ENCODE results near the gene OGFRL1.

OGFRL1 gene

DNA sequence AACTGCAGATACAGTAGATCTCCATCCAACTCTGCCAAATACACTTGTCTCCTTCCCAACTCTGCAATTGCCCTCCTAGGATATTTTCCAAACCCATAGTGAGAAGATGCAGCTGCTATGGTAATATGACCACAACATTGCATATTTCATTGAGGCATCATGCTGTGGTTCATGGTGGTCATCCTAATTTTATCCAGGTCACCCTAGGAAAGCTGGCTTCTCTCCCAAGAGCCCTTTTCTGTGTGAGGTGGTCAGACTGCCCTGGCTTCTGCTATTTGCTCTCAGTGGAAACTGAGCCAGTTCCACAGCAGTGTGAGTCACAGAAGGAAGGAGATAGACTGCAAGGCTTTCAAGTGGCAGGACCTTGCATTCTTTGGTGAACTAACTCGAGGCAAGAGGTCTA, 5.5 kb downstream of the OGFRL1 start:
- Histone ChIP-seq H3K4me3 (no peak overlapping the region), H3K27ac (peak overlapping the region in 1 of 2 donors; percentile 62)
- TF ChIP-seq, protein P1, sequence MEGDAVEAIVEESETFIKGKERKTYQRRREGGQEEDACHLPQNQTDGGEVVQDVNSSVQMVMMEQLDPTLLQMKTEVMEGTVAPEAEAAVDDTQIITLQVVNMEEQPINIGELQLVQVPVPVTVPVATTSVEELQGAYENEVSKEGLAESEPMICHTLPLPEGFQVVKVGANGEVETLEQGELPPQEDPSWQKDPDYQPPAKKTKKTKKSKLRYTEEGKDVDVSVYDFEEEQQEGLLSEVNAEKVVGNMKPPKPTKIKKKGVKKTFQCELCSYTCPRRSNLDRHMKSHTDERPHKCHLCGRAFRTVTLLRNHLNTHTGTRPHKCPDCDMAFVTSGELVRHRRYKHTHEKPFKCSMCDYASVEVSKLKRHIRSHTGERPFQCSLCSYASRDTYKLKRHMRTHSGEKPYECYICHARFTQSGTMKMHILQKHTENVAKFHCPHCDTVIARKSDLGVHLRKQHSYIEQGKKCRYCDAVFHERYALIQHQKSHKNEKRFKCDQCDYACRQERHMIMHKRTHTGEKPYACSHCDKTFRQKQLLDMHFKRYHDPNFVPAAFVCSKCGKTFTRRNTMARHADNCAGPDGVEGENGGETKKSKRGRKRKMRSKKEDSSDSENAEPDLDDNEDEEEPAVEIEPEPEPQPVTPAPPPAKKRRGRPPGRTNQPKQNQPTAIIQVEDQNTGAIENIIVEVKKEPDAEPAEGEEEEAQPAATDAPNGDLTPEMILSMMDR (IDR thresholded peaks at IDR 0.05) = no peak
- peak; percentile 76 for DNase-seq (ENCODE audit: low spot score)

DNA sequence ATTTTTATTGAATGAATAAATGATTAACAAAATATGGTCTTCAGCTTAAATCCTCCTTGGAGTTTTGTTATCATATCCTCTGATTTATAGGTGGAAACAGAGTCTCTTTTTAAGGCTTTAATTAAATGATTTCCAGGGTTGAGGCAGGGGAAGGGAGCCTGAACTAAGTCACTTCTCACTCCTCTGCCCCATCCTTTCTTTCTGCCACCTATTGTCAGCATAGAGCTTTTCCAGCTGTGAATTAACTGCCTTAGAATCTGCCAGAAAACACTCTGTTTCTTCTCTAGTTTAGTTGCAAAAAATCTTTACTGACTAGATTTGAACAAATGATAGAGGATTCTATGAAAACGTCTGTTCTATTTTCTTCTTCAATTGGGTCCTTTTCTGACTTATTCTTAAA, 9.8 kb downstream of the OGFRL1 start:
- Histone ChIP-seq H3K27ac (no peak overlapping the region), H3K4me3 (no peak overlapping the region)
- no peak for DNase-seq (ENCODE audit: low spot score)
- TF ChIP-seq, protein P1 (IDR thresholded peaks at IDR 0.05) = no peak

DNA sequence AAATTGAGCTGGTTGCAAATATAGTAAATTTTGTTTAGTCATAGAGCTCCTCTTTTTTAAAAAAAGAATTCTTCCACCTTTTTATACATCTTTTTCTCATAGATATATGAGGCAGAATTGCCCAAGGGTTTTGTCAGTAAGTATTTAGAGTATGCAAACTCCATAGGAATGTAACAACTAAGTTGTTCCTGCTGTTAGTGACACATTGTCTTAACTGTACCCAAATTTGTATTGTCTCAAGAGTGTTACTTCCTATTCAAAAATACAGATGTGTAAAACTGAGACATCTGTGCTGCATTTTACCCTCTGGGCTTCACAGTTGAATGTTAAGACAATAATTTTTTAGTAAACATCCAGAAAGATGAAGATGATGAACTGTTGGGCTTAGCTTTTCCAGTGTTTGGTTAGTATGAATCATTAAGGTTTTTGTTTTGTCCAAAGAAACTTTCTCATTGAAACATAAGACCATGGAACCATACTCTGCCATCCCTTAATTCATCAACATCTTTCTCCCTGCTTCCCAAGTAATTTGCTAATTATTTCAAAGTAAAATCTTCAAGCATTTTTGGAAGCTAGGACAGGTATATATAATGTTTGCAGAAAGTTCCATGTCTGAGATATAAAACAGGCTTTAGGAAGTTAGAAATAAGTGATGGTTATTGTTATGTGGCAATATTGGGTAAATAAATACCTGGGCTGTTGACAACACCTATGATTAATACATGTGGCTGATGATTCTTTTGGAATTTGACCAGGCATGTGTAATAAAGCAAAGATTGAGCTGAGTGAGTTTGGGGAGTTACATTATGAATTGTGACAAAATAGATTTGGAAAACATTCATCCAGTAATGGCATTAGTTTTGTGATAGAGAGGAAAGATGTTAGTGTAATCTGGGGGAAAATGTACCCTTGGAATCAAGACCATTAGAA, 11.2 kb downstream of the OGFRL1 start:
- no peak for DNase-seq (ENCODE audit: low spot score)
- TF ChIP-seq, protein P1 (IDR thresholded peaks at IDR 0.05) = no peak
- no peak overlapping the region for H3K4me3 ChIP-seq
- H3K27ac ChIP-seq = no peak overlapping the region

DNA sequence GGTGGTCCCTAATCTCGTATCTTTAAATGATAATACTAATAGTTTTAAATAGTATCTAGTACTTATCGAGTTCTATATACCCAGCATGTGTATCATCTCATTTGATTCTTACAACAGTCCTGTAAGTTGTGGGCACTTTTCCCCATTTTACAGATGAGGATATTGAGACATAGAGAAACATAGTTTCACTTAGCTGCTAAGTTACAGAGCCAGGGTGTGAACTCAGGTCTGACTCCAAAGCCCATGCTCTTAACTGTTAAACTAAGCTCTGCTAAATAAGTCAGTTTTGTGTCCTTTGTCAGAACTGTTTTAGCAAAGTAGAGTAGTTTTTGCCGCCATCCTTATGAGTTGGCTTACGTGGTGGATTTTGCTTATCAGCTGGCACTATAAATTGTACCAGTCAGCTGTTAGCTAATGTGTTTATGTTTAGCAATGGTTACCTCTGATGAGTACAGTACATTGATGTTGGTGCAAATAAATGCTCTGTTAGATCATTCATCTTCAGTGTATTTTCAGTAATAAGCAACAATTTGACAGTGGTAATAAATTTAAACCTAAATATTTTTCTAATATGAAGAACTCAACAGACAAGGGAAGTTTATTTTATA, 12.1 kb downstream of the OGFRL1 start:
- DNase-seq (ENCODE audit: low spot score) = no peak
- TF ChIP-seq, protein P1 (IDR thresholded peaks at IDR 0.05) = no peak
- no peak overlapping the region for H3K4me3 ChIP-seq
- no peak overlapping the region for H3K27ac ChIP-seq

DNA sequence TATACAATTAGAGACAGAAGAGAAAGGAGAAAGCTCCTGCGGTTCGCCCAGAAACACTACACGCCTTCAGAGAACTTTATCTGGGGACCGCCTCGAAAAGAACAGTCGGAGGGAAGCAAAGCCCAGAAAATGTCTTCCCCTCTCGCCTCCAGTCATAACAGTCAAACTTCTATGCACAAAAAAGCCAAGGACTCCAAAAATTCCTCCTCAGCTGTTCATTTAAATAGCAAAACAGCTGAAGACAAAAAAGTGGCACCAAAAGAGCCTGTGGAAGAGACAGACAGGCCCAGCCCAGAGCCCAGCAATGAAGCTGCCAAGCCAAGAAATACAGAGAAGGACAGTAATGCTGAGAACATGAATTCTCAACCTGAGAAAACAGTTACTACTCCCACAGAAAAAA, 12.9 kb downstream of the OGFRL1 start:
- no peak for DNase-seq (ENCODE audit: low spot score)
- TF ChIP-seq, protein P1 (IDR thresholded peaks at IDR 0.05) = no peak
- no peak overlapping the region for H3K27ac ChIP-seq
- no peak overlapping the region for H3K4me3 ChIP-seq

DNA sequence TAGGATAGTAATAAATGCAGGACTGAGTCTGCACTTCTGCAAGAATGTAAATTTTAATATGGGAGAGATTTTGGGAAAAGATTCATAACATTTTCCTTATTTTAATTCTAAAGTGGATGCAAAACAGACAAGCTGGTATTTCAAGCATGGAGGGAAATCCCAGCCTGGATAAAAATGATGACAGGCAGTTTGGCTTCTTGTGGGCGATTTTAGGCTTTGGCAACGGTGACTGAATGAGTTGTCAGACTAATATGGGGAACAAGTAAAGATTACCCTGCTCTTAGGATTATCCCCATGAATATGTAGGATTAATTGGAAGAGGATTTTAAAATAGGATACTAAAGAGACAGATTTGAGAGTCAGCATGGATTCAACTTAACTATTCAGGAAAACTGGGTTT, 21.0 kb downstream of the OGFRL1 start:
- no peak overlapping the region for H3K27ac ChIP-seq
- no peak overlapping the region for H3K4me3 ChIP-seq
- no peak for DNase-seq (ENCODE audit: low spot score)
- TF ChIP-seq, protein P1 (IDR thresholded peaks at IDR 0.05) = no peak

Data from coronary artery (tissue), 2 donors.